Measurements from ENCODE around the gene FAM9C.

Gene FAM9C

GRCh38 chrX:13051167-13051528 lies 6.7 kb upstream of the FAM9C start:
- no peak overlapping the region for H3K4me3 ChIP-seq (ENCODE audit: low read depth, low read length)
- H3K27ac ChIP-seq (ENCODE audit: extremely low read depth, low read depth, low read length), result no peak overlapping the region
- H3K9me3 ChIP-seq (ENCODE audit: control insufficient read depth, insufficient read depth, low read depth, low read length), result no peaks in the 10 kb centered on the region
- H3K4me1 ChIP-seq (ENCODE audit: control insufficient read depth, insufficient read depth, low read length), result no peaks in the 10 kb centered on the region
- CTCF ChIA-PET, result interaction anchor here (0.9 to 1.4 kb wide), 3 partner anchors 21 to 104 kb away, joined by 4 to 8 read pairs (median 5); no protein-coding TSS in a partner anchor
- TF ChIP-seq ZNF175 (tag by site-specific recombination; IDR thresholded peaks at IDR 0.05), result no peak
- no peak for TF ChIP-seq ZNF558 (tag by site-specific recombination; IDR thresholded peaks at IDR 0.05)
- no peak for TF ChIP-seq ZNF555 (tag by site-specific recombination; conservative IDR thresholded peaks at IDR 0.05)
- TF ChIP-seq ZNF529 (tag by site-specific recombination; IDR thresholded peaks at IDR 0.05; ENCODE audit: insufficient replicate concordance), result no peak
- no peak for TF ChIP-seq SALL2 (tag by site-specific recombination; IDR thresholded peaks at IDR 0.05; ENCODE audit: borderline replicate concordance)
- no peak for TF ChIP-seq AEBP2 (tag by site-specific recombination; IDR thresholded peaks at IDR 0.05; ENCODE audit: borderline replicate concordance)
- TF ChIP-seq ZBTB44 (tag by site-specific recombination; IDR thresholded peaks at IDR 0.05), result no peak
- TF ChIP-seq PRDM1 (tag by site-specific recombination; IDR thresholded peaks at IDR 0.05), result no peak
- no peak for TF ChIP-seq ZNF280D (tag by site-specific recombination; IDR thresholded peaks at IDR 0.05)
- no peak for TF ChIP-seq ZEB2 (tag by site-specific recombination; IDR thresholded peaks at IDR 0.05)
- no peak for TF ChIP-seq KLF16 (tag by site-specific recombination; IDR thresholded peaks at IDR 0.05)
- TF ChIP-seq OSR2 (tag by site-specific recombination; IDR thresholded peaks at IDR 0.05), result no peak
- POLR2A ChIA-PET, result no interaction called here
- no peaks in the 10 kb centered on the region for H3K36me3 ChIP-seq (ENCODE audit: control insufficient read depth in 2 of 2, insufficient read depth in 1 of 2, low read length in 2 of 2)

DNA sequence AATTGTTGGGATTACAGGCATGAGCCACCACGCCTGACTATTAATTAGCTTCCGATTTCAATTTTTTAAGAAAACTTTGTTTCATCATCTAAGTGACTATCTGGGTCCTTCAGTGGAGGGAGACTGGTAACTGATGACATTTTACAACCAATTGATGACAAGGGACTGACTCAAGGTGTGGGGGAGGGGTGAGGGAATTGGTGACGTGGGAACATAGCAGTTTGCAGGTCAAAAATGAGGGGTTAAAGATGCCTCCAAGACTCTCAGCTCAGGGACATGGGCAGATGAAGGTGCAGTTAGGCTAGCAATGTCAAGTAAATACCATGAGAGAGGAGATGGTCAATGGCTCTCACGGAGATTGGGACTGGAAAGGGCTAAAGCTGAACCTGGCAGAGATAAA lies 5.7 kb upstream of the FAM9C start:
- no peaks in the 10 kb centered on the region for H3K4me1 ChIP-seq (ENCODE audit: control insufficient read depth, insufficient read depth, low read length)

More for the DNA sequence above, 5.7 kb upstream of the FAM9C start:
- H3K4me3 ChIP-seq (ENCODE audit: low read depth, low read length), result no peak overlapping the region
- POLR2A ChIA-PET, result no interaction called here
- no peak for TF ChIP-seq REPIN1 (tag by site-specific recombination; IDR thresholded peaks at IDR 0.05; ENCODE audit: low read depth)
- no peak for TF ChIP-seq ZNF426 (tag by site-specific recombination; IDR thresholded peaks at IDR 0.05)
- TF ChIP-seq, protein P1, sequence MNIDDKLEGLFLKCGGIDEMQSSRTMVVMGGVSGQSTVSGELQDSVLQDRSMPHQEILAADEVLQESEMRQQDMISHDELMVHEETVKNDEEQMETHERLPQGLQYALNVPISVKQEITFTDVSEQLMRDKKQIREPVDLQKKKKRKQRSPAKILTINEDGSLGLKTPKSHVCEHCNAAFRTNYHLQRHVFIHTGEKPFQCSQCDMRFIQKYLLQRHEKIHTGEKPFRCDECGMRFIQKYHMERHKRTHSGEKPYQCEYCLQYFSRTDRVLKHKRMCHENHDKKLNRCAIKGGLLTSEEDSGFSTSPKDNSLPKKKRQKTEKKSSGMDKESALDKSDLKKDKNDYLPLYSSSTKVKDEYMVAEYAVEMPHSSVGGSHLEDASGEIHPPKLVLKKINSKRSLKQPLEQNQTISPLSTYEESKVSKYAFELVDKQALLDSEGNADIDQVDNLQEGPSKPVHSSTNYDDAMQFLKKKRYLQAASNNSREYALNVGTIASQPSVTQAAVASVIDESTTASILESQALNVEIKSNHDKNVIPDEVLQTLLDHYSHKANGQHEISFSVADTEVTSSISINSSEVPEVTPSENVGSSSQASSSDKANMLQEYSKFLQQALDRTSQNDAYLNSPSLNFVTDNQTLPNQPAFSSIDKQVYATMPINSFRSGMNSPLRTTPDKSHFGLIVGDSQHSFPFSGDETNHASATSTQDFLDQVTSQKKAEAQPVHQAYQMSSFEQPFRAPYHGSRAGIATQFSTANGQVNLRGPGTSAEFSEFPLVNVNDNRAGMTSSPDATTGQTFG (tag by site-specific recombination; IDR thresholded peaks at IDR 0.05; ENCODE audit: borderline replicate concordance), result no peak
- TF ChIP-seq ZBTB7A (tag by site-specific recombination; IDR thresholded peaks at IDR 0.05; ENCODE audit: low read depth), result no peak
- no peak for TF ChIP-seq ZNF112 (tag by site-specific recombination; IDR thresholded peaks at IDR 0.05)
- no peak for TF ChIP-seq ZNF701 (tag by site-specific recombination; IDR thresholded peaks at IDR 0.05)
- no peak for TF ChIP-seq HOXC10 (CRISPR knock-in tag; IDR thresholded peaks at IDR 0.05)
- TF ChIP-seq MEIS1 (CRISPR knock-in tag; IDR thresholded peaks at IDR 0.05; ENCODE audit: borderline replicate concordance), result no peak
- no peak for TF ChIP-seq ZNF600 (tag by site-specific recombination; IDR thresholded peaks at IDR 0.05)
- no peak for TF ChIP-seq ZNF140 (tag by site-specific recombination; IDR thresholded peaks at IDR 0.05)
- no peak for TF ChIP-seq ZNF707 (tag by site-specific recombination; IDR thresholded peaks at IDR 0.05)
- TF ChIP-seq ZEB2 (tag by site-specific recombination; IDR thresholded peaks at IDR 0.05), result no peak
- no peak for TF ChIP-seq FEZF1 (tag by site-specific recombination; IDR thresholded peaks at IDR 0.05)
- H3K36me3 ChIP-seq (ENCODE audit: control insufficient read depth in 2 of 2, insufficient read depth in 1 of 2, low read length in 2 of 2), result no peaks in the 10 kb centered on the region
- H3K9me3 ChIP-seq (ENCODE audit: control insufficient read depth, insufficient read depth, low read depth, low read length), result no peaks in the 10 kb centered on the region
- H3K27ac ChIP-seq (ENCODE audit: extremely low read depth, low read depth, low read length), result no peak overlapping the region
- CTCF ChIA-PET, result interaction anchor here (0.7 kb wide), 1 partner anchor 71 kb away, joined by 3 read pairs; no protein-coding TSS in a partner anchor
